Stimulated activated CD4-positive, alpha-beta T cell treated with anti-CD3 and anti-CD28 coated beads, Interleukin-4, amount 100 ng/mL, for 1 hour (primary cell): ENCODE results near the gene LRRTM2.
"Not testable (repeated sequence)": the region's sequence is repeated elsewhere in the genome, so short reads cannot be mapped to it uniquely, and the experiment has no call there.

Source experiments
- DNase-seq: peaks from one replicate; pipeline ENCODE4 v3.0.0-alpha.2; 2020

Gene LRRTM2, protein sequence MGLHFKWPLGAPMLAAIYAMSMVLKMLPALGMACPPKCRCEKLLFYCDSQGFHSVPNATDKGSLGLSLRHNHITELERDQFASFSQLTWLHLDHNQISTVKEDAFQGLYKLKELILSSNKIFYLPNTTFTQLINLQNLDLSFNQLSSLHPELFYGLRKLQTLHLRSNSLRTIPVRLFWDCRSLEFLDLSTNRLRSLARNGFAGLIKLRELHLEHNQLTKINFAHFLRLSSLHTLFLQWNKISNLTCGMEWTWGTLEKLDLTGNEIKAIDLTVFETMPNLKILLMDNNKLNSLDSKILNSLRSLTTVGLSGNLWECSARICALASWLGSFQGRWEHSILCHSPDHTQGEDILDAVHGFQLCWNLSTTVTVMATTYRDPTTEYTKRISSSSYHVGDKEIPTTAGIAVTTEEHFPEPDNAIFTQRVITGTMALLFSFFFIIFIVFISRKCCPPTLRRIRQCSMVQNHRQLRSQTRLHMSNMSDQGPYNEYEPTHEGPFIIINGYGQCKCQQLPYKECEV

DNA sequence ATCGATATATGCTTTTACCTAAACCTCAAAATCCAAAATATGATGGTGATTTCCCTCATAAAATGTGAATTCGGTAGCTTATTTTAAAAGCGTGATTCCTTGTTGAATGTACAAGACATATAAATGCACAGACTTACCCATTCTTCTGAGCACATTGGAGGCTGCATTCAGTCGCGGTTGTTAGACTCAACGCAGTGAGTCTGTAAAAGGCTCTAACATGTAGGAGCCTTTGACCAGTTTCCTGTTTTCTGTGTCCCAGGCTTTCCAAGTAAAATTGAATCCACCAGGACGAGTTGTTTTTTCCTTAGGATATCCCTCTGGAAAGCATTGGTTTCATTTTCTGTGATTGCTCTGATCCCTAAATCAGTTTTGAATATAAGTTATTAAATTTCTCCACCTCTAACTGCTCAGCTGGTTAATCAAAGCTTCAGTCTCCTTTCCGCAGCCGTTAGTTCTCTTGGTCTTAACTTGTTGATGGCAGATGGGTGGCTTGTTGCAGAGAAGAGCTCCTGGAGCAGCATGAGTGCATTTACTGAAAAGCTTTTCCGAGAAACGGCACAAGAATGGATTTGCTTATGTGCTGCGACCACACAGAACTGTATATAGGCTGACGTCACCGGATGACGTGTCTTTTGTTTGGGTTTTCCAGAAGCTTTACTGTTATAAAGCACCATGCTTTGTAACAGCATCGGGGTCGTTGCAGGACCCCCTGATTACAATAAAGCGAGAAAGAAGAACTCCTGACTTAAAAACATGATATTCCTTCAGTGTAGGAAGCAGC lies at the start of gene LRRTM2:
Gene LRRTM2 (minus strand): TSS at position 565 of the 781 bp plus-strand sequence. CDS start 424 bp downstream, at position 141.
- DNase-seq, result no peak

DNA sequence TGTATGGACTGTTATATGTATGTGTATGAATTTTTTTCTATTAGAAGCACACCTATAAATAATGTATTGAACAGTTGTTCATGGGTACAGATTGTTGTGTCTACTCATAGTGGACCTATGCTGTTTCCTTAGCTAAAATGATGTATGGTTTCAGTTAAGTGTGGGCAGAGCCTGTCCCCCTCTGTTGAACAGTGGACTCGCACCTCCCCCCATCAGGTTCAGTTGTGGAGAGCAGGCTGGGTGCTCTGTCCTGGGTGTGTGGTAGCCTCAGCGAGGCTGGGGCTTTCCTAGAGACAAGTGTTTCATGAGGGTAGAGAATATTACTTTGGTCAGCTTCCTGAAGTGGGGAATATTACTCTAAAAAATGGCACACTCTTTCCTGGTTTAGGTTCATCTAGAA lies 47.4 kb upstream of the LRRTM2 start:
- DNase-seq, result no peak

DNA sequence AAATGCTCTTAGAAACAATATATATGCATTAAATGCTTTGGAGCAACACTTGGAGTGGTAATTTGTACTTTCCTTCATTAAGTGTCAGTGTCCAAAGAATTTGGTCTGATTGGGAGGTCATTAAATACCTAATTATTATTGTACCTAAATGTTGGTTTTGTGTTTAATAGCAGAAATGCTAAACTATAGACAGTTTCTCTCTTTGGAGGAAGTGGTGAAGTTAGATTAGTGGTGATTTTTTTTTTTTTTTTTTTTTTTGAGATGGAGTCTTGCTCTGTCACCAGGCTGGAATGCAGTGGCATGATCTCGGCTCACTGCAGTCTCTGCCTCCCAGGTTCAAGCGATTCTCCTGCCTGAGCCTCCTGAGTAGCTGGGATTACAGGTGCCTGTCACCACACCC lies 46.2 kb upstream of the LRRTM2 start:
- not testable (repeated sequence) for DNase-seq

DNA sequence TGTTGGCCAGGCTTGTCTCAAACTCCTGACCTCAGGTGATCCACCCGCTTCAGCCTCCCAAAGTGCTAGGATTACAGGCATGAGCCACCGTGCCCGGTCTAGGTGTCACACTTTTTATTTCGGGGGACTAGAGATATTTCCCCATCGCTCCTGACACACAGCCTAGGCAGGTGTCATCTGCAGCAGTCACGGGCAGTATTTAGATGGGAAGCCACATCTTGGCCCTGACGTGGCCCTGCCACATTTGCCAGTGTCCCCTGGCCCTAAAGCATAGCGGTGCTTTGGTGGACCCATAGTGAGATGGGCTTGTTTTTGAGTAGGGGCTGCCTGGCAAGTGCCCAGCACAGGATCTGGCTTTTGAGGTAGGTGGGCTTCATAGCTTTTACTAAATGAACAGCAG lies 45.0 kb upstream of the LRRTM2 start:
- no peak for DNase-seq

DNA sequence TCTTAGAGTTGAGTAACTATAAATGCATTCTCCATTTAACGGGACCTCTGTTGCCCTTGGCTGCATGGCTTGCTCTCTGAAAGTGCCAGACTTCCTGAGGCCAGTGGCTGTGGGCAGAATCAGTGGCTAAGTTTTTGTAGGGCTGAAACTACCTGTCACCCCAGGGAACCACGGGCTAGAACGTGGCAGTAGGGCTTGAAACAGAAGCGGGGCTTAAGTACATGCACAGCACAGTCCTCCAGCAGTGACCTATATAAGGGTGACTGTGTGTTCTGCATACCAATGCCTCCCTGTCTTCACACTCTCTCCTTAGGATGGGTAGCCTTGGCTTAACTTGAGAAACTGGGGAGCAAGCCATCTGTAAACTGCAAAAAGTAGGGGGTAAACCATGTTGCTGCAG lies 43.6 kb upstream of the LRRTM2 start:
- no peak for DNase-seq

DNA sequence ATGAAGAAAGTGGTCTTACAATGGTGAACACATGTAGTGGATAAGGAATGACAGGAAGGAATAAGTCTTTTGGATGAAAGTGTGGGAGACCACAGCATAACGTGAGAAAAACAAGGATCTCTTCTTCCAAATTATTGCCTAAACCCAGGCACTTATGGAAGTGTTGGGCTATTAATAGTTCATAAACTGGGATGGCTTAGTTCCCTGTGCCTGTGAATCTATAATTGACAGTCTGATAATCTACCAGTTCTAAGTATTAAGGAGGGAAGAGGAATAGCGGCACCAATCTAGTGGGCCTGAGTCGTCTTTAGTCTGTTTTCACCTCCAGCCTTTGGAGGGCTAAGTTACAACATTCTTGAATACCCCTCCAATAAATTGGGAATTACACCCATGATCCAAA lies 39.2 kb upstream of the LRRTM2 start:
- no peak for DNase-seq

DNA sequence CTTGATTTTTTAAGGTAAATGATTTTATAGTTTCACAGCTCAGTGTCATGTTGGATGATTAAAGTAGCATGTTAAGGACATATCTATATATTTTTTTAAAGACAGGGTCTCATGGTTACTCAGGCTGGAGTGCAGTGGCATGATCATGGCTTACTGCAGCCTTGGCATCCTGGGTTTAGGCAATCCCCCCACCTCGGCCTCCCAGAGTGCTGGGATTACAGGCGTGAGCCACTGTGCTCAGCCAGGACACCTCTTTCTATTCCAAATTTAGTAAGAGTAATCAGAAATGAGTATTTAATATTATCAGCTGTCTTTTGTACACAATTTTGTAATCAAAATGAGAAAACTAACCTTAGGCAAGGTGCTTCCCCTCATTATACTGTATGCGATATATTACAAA lies 38.6 kb upstream of the LRRTM2 start:
- DNase-seq, result no peak

DNA sequence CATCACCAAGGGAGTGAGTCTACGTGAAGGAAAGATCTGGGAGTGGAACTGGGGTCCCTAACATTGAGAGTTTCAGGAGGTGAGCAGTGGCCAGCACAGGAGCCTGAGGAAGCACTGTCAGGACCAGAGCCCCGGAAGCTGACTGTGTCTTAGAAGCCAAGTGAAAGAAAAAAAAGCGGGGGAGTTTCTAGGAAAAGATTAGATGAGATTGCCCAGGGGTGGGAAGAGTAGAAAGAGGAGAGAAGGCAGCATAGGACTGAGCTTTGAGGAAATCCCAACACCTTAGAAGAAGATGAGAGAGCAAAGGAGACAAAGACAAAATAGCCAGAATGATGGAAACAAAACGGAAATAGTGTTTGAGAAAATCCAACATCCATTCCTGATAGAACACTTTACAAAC lies 37.0 kb upstream of the LRRTM2 start:
- no peak for DNase-seq

DNA sequence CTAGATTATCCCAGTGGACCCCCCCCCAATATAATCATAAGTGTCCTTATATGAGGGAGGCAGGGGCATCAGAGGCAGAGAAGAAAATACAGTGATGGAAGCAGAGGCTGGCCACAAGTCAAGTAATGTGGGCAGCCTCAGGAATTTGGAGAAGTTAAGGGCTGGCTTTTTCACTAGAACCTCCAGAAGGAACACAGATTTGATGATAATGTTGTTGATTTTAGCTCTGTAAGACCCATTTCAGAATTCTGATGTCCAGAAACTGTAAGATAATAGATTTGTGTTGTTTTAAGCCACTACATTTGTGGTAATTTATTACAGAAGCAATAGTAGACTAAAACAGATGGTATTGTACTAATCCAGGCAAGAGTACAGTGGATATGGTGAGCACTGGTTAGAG lies 36.3 kb upstream of the LRRTM2 start:
- no peak for DNase-seq

DNA sequence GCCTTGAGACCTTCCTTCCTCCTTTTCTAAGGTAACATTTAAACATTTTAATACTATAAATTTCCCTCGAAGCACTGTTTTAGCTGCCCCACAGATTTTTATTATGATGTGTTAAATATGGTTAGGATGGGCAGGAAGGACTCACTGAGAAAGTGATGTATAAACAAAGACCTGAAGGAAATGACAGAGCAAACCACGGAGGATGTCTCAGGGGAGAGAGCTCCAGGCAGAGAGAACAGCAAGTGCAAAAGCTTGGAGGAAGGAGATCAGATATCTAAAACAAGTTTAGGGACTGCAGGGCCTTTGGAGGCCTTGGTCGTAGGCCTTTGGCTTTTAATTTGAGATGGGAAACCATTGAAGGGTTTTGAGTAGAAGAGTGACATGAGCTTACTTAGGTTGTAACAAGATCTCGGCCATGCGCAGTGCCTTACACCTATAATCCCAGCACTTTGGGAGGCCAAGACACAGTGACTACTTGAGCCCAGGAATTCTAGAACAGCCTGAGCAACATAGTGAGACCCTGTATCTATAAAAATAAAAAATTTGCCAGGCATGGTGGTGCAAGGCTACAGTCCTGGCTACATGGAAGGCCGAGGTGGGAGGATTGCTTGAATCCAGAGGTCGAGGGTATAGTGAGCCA lies 35.5 kb upstream of the LRRTM2 start:
- DNase-seq, result no peak

DNA sequence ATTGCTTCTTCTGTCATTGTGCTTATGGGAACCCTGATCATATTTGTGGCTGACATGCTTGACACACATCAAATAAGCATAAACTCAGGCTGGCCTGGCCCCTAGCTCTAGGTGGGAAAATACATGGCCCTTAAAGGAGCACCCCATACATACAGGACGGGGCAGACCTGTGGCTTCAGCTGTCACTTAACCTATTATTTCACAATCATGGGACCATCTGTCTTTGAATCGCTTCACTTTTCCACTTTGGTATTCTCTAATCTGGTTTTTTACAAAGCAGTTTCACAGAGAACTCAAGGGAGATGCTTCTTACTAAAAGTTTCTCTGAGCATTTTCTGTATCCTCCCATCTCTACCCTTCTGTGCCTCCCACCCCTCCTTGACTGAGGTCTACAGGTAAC lies 34.6 kb upstream of the LRRTM2 start:
- no peak for DNase-seq

DNA sequence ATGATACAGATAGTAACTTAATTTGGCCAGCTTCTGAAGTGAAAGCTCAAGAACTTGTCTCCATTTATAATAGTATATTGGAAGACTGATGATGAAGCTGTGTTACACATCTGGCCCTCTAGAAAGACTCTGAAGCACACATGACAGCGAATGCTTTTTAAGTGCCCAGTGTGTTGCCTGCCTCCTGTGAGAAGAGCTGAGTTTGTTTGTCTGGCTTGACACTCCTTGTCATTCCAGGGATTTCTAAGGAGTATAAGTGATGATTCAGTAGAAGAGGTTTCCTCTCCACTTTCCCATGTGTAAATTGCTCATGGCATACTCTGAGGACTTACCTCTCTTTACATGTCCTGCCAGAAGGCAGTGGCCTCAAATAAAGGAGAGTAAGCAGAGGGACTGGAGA lies 30.4 kb upstream of the LRRTM2 start:
- DNase-seq, result no peak

DNA sequence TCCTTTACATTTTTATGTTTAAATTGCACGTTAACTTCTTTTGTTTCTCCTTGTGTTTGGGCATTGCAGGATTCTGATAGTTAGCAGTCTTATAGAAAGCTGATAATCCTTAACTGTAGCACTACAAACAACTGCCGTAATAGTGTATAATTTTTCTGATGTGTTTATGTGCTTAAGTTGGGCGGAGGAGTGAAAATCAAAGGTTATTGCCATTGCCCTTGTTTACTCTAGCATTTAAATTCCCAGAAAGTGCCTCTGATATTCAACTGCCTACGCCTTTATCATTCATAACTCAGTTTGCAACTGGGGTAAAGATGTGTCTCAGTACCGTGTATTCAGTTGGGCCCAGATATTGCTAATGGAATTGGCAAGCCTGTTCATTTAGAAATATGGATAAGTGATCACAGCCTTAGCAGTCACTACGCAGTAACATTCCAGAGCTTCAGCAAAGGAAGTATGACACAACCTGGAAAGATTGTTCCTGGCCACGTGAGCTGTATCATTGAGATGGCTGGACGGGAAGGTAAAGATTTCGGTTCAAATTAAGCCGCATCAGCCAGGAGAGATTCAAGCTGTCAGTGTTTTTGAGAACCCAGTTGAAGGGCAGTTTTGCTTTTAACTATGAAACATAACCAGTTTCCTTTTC lies 28.1 kb upstream of the LRRTM2 start:
- DNase-seq, result no peak

DNA sequence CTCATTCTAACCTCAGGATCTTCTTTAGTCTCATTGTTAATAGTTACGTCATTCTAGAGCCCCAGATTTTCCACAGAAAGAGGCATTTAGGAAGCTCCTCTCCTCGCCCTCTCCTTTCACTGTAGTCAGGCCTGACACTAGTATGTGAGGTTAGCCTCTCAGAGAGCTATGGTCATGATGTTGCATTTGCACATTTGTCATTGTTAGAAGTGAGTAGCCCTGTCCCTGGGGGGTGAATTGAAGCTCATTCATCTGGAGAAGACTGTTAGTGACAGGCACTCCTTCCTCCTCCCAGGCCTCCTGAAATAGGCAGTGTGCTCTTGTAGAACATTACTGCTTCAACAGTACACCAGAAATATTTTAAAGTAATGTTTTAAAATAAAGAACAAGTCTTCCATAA lies 26.6 kb upstream of the LRRTM2 start:
- no peak for DNase-seq

DNA sequence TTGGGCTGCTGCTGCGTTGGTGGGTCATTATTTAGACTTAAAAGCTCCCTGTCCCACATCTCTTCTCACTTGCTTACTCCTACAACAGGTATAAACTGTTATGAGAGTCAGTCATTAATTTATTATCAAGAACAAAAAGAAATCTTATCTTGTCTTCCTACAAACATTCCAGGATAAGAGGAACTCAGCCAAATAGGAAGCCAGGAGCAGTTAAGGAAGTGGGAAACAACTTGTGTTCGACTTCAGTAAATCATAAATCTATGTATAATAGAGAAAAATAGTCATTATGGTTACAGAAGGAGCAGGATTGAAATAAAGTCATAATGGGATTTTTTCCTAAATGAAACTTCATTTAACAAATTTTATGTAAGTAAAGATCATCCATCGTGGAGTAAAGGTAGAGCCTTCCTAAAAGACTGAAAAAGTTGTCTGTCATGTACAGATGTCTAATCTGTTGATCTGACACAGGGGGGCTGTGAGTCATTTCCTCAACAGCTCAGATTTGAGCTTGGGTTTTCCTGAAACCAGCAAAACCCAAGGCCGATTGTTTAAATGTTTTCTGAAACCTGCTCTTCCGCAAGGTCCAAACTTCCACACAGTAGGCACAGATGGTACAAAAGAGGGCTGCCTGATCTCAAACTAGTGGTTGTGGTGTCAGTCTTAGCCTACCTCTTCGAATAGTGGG lies 25.3 kb upstream of the LRRTM2 start:
- DNase-seq, result no peak

DNA sequence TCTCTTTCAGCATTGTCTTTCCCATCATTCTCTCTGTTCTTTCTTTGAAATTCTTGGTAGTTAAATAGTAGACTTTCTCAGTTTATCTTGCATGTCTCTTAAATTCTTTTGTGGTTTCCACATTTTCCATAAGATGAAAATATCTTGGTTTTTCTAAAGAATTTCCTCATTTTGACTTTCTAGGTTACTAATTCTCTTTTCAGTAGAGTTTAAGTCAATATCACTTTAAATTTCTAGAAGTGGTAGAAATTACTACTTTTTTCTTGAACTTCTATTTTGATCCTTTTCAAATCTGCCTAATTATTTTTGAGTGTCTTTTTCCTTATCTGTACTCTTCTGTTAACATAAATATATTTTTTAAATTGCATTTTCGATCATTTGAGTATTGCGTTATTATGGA lies 23.6 kb upstream of the LRRTM2 start:
- DNase-seq, result no peak

DNA sequence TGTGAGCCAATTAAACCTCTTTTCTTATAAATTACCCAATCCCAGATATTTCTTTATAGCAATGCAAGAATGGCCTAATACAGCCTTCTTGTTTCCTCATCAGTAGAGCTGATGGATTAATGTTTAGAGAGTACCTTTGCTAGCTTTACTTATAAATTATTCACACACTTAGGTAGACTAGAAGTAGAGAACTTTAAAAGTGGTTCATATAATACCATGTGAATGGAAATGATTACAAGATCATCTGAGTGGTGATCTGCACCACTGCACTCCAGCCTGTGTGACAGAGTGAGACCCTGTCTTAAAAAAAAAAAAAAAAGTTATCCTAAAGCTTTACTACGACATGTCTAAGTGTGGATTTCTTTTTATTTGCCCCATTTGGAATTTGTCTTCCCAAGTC lies 23.2 kb upstream of the LRRTM2 start:
- no peak for DNase-seq

DNA sequence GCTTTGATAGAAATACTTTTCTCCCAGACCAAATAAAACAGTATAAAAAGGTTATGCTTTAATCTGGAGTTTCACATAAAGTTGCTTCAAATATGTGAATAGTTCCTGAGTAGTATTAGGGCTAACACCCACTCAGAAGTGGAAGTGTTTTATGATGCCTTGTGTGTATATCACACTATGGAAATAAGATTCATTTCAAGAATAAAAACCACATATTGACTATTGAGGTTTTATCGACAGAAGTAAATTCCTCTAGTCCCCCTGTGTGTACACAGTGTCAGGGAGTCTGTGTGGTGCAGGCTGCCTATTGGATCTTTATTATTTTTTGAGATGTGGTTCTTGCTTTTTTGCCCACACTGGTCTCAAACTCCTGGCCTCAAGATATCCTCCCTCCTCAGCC lies 20.8 kb upstream of the LRRTM2 start:
- no peak for DNase-seq

DNA sequence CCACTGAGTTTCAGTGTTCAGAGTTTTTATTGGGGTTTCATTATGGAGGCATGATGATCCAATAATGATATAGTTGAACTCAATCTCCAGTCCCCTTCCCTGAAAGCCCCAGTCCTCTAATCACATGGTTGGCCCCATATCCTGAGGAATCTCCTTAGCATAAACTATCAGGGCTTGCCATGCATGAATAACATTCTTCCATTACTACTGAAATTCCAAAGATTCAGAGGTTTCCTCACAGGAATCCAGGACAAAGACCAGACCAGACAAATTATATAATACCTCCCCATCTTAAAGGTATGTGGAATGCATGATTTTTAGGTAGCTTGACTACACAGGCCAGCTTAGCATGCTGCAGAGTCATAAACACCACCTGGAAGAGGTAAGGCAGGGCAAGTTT lies 15.5 kb upstream of the LRRTM2 start:
- DNase-seq, result no peak

DNA sequence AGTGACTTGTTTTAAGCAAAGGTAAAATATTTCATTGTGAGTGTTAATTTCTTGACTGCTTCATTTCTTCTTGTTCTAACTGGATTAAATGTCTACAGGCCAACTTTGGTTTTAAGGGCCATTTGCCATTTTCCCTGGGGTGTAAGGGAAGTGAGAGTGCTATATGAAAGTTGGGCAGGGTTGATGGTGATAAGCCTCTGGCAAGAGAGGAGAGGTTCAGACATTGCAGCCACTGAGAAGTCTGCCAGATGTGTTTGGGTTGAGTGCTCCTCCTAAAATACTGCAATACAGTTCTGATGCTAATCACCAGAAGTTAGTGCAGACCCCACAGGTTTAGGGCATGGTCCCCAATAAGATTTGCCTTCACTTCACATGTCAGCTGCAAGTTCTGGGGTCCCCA lies 14.9 kb upstream of the LRRTM2 start:
- no peak for DNase-seq

DNA sequence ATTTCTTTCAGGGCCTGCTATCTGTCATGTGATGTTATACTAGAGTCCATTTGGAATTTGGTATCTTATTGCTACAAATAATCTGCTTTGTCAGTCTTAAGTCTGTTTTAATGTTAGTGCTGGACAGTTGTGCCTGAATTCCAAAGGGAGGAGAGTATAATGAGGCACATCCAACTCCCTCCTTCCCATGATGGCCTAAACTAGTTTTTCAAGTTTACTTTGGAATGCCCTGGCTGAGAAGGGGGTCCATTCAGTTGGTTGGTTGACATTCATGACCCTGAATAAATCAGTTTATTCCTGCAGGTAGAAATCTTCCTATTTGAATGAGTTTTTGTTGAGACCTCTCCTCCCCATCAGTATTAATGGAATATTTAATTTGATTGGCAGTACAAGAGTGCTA lies 9.4 kb upstream of the LRRTM2 start:
- no peak for DNase-seq

DNA sequence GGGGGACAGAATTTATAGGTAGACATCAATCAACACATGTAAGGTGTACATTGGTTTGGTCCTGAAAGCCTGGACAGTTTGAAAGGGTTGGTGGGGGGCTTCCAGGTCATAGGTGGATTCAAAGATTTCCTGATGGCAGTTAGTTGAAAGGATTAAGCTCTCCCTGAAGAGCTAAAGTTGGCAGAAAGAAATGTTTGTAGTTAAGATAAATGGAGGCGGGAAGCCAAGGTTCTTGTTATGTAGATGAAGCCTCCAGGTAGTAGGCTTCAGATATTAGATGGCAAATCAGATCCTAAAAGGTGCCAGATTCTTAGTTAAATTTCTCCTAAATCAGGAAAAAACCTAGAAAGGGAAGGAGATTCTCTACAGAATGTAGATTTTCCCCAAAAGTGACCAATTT lies 9.0 kb upstream of the LRRTM2 start:
- no peak for DNase-seq

DNA sequence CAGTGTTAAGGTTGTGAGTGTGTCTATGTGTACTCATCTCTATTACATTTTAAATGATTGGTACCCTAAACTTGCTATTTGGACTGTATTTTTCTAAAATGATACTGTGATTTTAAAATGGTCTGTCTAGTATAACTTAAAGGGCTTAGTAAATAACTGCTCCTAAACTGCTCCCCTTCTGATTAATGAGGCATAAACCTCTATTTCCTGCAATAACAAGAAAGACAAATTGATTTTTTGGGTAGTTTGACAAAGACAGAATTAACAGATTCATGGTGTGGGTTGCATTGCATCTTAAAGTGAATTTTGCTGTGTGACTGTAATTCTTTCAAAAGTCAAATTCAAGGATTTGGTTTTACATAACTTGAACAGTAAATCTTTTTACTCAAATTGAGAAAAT lies 8.1 kb upstream of the LRRTM2 start:
- DNase-seq, result no peak
